Breast epithelium (tissue), 4 donors: ENCODE data around the gene AMZ2. TPM values are rescaled to one million over a fixed set of nuclear protein-coding genes. Genes with fewer than 3 reads are reported as not detected.

ENCODE experiments used
- DNase-seq, 2 donors: peaks; one replicate each; pipeline ENCODE4 v3.0.0-alpha.2; 2019; ENCODE audit warnings: low spot score in 2 of 2
- H3K27ac ChIP-seq, 2 donors: fragments of 200-600 bp; sonication (generic) in 1 of 2; one replicate each; pipeline ENCODE4 v1.5.1; 2016 to 2019; ENCODE audit warnings: mild to moderate bottlenecking in 1 of 2
- H3K27me3 ChIP-seq, 2 donors: fragments of 200-600 bp; sonication (generic) in 1 of 2; one replicate each; pipeline versions ENCODE4 v1.5.1 to v1.6.0; 2017 to 2019; ENCODE audit warnings: control low read depth in 1 of 2, mild to moderate bottlenecking in 1 of 2
- H3K36me3 ChIP-seq: fragments of 200-600 bp; one replicate; pipeline ENCODE4 v1.5.1; 2019
- H3K4me1 ChIP-seq, 2 donors: fragments of 200-600 bp; sonication (generic); one replicate each; pipeline ENCODE4 v1.5.1; 2016 to 2019; ENCODE audit warnings: control low read depth in 1 of 2
- H3K4me3 ChIP-seq, 3 donors: fragments of 200-600 bp; sonication (generic); 1 replicate in 2 of 3; 2 replicates in 1 of 3; pipeline ENCODE4 v1.5.1; 2016 to 2019; ENCODE audit warnings: mild to moderate bottlenecking in 3 of 3, moderate library complexity in 2 of 3
- H3K9me3 ChIP-seq, 2 donors: fragments of 200-600 bp; sonication (generic) in 1 of 2; one replicate each; pipeline ENCODE4 v1.5.1; 2016 to 2019; ENCODE audit warnings: control low read depth in 1 of 2
- POLR2A ChIP-seq: fragments of 450-650 bp; IDR thresholded peaks from one replicate; pipeline ENCODE4 v1.6.1; 2016; ENCODE audit warnings: antibody characterized with exemption, mild to moderate bottlenecking, moderate library complexity
- POLR2AphosphoS5 ChIP-seq, 3 donors: sonication (generic); formaldehyde crosslinking; IDR thresholded peaks; one replicate each; pipeline ENCODE4 v1.6.1; 2017; ENCODE audit warnings: antibody characterized with exemption in 3 of 3
- intact Hi-C: fragments of 100-400 bp; cut with DNase I; formaldehyde crosslinking; loops from one replicate; pipeline ENCODE4 v1.15.1; 2023; ENCODE audit warnings: low total_unique reads
- total RNA-seq, 3 donors: library from RNA; depleted of rRNA; stranded (reverse); fragments of >200 nt; gene quantifications; one replicate each; pipeline ENCODE4 v1.1.0, GENCODE V29; 2016
- TF ChIP-seq, protein P1 (sequence below), 3 donors: fragments of 450-650 bp; IDR thresholded peaks; one replicate each; pipeline ENCODE4 v1.5.1; 2016 to 2017; ENCODE audit warnings: antibody characterized with exemption in 3 of 3, mild to moderate bottlenecking in 3 of 3, moderate library complexity in 3 of 3

AMZ2 gene
- total RNA-seq, 3 donors from 2014 or later, result 36.7 to 94.9 (median 48.3) TPM

DNA sequence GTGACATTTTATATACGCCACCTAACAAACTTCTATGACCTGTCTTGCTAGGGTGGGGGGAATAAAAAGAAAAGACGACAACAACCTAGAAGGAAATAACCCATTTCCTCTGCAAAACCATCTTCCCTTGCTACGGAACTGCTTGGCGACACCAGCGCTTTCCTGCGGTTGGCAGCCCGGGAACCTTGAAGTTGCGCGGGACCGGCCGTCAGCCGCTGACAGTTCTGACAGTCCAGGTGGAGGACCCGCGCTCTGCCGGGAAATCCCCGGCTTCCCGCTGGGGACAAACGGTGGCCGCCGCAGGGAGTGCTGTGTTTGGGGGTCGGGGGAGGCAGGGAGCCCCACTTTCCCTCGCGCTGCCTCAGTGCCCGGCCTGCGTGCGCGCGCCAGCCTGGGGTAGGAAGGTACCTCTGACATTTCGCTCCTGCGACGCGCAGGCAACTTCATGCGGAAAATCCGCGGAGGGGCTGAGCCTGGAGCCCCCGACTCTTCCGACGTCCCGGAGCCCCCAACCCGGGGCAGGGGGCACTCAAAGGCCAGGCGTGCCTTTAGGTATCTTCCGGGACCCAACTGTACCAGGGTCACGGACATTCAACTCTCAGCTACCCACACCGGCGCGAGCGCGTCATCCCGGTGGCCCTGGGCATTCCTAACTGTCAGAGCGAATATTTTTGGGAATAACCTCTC, 42.6 kb downstream of the AMZ2 start:
- H3K9me3 ChIP-seq, result no peaks in the 10 kb centered on the region
- intact Hi-C loops, result no loop called here
- no peak for DNase-seq

DNA sequence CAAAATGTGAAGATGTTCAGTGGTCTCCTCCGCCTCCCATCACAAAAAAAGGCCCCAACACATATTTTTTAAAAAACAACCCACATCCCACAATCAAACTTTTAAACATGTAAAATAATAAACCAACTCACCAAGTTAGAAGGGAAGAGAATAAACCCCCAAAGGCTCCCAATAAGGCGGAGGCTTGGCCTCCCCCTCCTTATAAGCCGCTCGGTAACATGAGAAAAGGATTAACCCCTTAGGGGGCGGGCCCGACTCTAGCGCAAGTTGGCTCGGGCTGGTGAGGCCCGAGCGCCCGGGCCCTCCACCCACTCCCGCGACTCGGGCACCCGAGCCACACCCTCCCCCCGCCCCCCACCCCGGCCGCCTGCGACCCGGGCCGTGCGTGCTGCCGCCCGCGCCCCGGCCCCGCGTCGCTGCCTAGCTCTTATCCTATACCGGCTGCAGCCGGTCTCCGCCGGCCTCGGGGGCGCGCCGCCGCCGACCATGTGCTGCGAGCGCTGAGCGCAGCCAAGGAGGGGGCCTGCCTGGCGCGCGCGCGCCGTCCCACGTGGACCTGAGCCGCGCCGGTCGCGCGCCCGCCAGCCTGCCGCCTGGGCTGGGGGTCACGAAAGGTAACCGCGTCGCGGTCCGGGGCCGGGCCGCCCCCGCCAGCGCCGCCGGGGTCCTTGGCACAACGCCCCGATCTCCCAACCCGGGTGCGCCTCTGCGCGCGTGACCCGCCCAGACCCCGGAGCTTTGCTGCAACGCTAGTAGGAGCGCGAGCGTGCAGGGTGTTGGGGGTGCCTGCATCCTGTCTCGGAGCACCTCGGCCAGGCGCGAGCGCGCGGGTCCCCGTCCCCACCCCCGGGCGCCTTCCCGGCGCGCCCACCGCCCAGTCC, 43.4 kb downstream of the AMZ2 start, which contains the start of the genes ARSG and SLC16A6:
Gene ARSG, plus strand, starts transcription at position 541 of the 881 bp plus-strand sequence. CDS start 15,999 bp downstream, outside the sequence.
Gene SLC16A6, minus strand, starts transcription at position 173 of the 881 bp plus-strand sequence. CDS start 12,807 bp downstream, outside the sequence.
- H3K36me3 ChIP-seq, result no peaks in the 10 kb centered on the region
- H3K4me3 ChIP-seq, result peak within 1 kb of the TSS; percentile 54 to 93 (median 61)
- peaks cover 0 to 5% of the 10 kb centered on the region in 2 donors for H3K4me1 ChIP-seq
- intact Hi-C loops, result no loop called here
- no peaks in the 10 kb centered on the region for H3K9me3 ChIP-seq
- H3K27ac ChIP-seq, result peak within 1 kb of the TSS; percentile 64 to 92
- H3K27me3 ChIP-seq, result peaks cover 0 to 26% of the 10 kb centered on the region in 2 donors
- peak; percentile 28 to 66 for DNase-seq
- TF ChIP-seq, protein P1, sequence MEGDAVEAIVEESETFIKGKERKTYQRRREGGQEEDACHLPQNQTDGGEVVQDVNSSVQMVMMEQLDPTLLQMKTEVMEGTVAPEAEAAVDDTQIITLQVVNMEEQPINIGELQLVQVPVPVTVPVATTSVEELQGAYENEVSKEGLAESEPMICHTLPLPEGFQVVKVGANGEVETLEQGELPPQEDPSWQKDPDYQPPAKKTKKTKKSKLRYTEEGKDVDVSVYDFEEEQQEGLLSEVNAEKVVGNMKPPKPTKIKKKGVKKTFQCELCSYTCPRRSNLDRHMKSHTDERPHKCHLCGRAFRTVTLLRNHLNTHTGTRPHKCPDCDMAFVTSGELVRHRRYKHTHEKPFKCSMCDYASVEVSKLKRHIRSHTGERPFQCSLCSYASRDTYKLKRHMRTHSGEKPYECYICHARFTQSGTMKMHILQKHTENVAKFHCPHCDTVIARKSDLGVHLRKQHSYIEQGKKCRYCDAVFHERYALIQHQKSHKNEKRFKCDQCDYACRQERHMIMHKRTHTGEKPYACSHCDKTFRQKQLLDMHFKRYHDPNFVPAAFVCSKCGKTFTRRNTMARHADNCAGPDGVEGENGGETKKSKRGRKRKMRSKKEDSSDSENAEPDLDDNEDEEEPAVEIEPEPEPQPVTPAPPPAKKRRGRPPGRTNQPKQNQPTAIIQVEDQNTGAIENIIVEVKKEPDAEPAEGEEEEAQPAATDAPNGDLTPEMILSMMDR (IDR thresholded peaks at IDR 0.05), result no peak
- no peak for TF ChIP-seq POLR2A
- TF ChIP-seq POLR2AphosphoS5 (IDR thresholded peaks at IDR 0.05), result no peak

More for the DNA sequence above, 42.6 kb downstream of the AMZ2 start:
- Histone ChIP-seq H3K27ac (peak overlapping the region; percentile 64 to 92), H3K27me3 (peaks cover 0 to 26% of the 10 kb centered on the region in 2 donors), H3K4me1 (peaks cover 0 to 5% of the 10 kb centered on the region in 2 donors), H3K36me3 (no peaks in the 10 kb centered on the region), H3K4me3 (peak overlapping the region; percentile 54 to 93 (median 61))
- TF ChIP-seq POLR2A, result no peak
- TF ChIP-seq, protein P1 (IDR thresholded peaks at IDR 0.05), result no peak
- no peak for TF ChIP-seq POLR2AphosphoS5 (IDR thresholded peaks at IDR 0.05)

DNA sequence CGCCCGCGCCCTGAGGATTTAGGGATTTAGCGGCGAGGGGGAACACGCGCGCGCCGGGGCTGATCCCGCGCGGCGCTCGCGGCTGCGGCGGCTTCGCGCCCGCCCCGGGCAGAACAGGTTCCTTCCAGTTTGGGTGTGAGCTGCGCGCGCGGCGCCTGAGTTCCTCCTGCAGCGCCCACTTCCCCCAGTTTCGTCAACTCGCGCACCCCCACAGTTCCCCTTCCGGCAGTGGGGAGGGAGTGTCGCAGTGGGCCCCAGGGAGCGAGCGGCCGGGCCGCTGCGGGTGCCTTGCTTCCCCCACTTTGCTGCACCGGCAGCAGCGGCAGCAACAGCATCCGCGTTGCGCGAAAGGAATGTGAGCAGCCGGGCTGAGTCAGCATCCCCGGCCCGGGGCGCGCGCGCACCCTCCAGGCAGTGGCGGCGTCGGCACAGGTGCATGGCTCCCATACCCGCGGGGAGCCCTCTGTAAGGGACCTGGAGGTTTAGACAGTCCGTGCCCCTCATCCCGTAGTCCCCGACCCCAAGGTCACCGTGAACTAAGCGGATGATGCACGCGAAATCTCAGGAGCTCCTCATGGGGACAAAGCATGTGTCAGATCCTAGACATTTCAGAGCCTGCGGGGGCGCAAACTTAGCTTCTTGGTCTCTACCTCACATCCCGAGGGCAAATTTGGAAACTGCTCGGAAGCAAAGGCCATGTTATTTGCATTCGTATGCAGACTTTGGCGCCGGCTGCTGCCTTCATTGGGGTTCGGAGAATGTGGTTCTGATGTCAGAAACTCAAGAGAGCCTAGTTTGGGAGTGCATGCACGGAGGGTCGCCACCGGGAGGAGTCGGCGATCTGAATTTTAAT, 44.2 kb downstream of the AMZ2 start:
- H3K9me3 ChIP-seq, result no peaks in the 10 kb centered on the region
- peak; percentile 65 to 80 for DNase-seq
- H3K27me3 ChIP-seq, result peaks cover 0 to 26% of the 10 kb centered on the region in 2 donors
- peak overlapping the region; percentile 64 to 92 for H3K27ac ChIP-seq
- no peaks in the 10 kb centered on the region for H3K36me3 ChIP-seq
- intact Hi-C loops, result no loop called here
- peak overlapping the region; percentile 54 to 93 (median 61) for H3K4me3 ChIP-seq
- TF ChIP-seq POLR2AphosphoS5 (IDR thresholded peaks at IDR 0.05), result peak in 2 of 3 donors; percentile 29 to 54
- TF ChIP-seq POLR2A, result peak; percentile 30
- TF ChIP-seq, protein P1 (IDR thresholded peaks at IDR 0.05), result no peak
- H3K4me1 ChIP-seq, result peaks cover 0 to 5% of the 10 kb centered on the region in 2 donors

DNA sequence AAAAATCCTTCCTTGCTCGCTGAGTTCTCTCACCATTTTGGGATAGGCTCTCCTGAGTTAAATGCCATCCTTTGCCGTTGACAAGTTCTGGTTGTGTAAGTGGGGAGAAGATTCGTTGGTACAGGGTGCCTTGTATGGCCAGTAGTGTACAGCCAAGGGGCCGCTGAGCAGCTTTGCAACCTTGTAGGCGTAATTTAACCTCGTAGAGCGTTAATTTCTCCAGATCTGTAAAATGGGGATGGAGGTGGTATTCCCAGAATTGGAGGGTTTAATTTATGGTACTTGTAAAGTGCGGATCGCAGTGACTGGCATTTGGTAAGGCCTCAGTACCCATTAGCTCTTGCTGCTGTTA, 44.8 kb downstream of the AMZ2 start:
- DNase-seq, result no peak
- no peaks in the 10 kb centered on the region for H3K36me3 ChIP-seq
- peak overlapping the region; percentile 64 to 92 for H3K27ac ChIP-seq
- peak overlapping the region; percentile 54 to 93 (median 61) for H3K4me3 ChIP-seq
- H3K4me1 ChIP-seq, result peaks cover 0 to 5% of the 10 kb centered on the region in 2 donors
- H3K27me3 ChIP-seq, result peaks cover 0 to 26% of the 10 kb centered on the region in 2 donors
- TF ChIP-seq POLR2A, result no peak
- TF ChIP-seq POLR2AphosphoS5 (IDR thresholded peaks at IDR 0.05), result no peak
- TF ChIP-seq, protein P1 (IDR thresholded peaks at IDR 0.05), result no peak
- intact Hi-C loops, result no loop called here
- no peaks in the 10 kb centered on the region for H3K9me3 ChIP-seq
